Measurements from ENCODE around the gene SMIM17. TPM values are rescaled to one million over a fixed set of nuclear protein-coding genes. Genes with fewer than 3 reads are reported as not detected.

SMIM17 gene
- total RNA-seq, 1 experiment from 2014 or later = 0.28 TPM

DNA sequence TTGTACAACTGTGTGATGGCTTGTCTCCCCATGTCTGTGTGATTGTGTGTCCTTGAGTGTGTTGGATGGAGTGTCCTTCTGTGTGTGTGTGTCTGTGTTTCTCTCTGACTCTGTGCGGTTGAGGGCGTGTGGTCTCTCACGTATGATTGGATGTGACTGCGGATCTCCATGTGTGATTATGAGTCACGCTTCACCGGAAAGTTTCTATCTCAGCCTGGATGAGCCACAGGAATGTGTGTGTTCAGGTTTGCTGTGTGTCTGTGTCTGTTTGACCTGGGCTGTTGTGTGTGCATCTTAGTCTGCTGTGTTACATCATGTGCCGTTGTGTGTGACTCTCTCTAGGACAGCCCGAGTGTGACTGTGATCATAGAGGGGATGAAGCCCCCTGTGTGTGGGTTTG is 44.1 kb downstream of the SMIM17 start:
- Histone ChIP-seq H3K4me1 (ENCODE audit: insufficient read depth, low read length) (no peaks in the 10 kb centered on the region), H3K27me3 (ENCODE audit: insufficient read depth, low read length) (no peaks in the 10 kb centered on the region), H4K20me1 (ENCODE audit: control insufficient read depth, insufficient read depth, insufficient read length) (no peaks in the 10 kb centered on the region), H3K27ac (ENCODE audit: insufficient read length, low read depth, low read length) (no peak overlapping the region), H3K23ac (ENCODE audit: insufficient read length, low read depth, low read length) (no peak overlapping the region), H3K56ac (ENCODE audit: insufficient read length, low read depth, low read length) (no peak overlapping the region), H3K9me3 (ENCODE audit: control insufficient read depth, low read depth, low read length) (peaks cover 53% of the 10 kb centered on the region), H2BK5ac (ENCODE audit: insufficient read length, low read length) (no peak overlapping the region), H3T11ph (ENCODE audit: low read length) (no peak overlapping the region), H2BK20ac (ENCODE audit: low read depth, low read length, poor library complexity, severe bottlenecking) (no peak overlapping the region), H4K91ac (ENCODE audit: insufficient read length, low read depth, low read length) (no peak overlapping the region), H2BK12ac (ENCODE audit: insufficient read length, low read depth, low read length) (no peak overlapping the region), H3K18ac (ENCODE audit: insufficient read length, low read depth, low read length) (no peak overlapping the region), H3K23me2 (ENCODE audit: insufficient read length, low read depth, low read length, poor library complexity, severe bottlenecking) (no peaks in the 10 kb centered on the region), H3K4ac (ENCODE audit: low read depth, low read length) (no peak overlapping the region), H3K79me1 (ENCODE audit: insufficient read depth, low read depth, low read length, poor library complexity, severe bottlenecking) (no peaks in the 10 kb centered on the region), H2AK5ac (ENCODE audit: insufficient read length, low read length) (no peak overlapping the region), H4K5ac (ENCODE audit: insufficient read length, low read depth, low read length) (no peak overlapping the region), H3K14ac (ENCODE audit: insufficient read depth, low read length) (no peak overlapping the region), H3K9ac (ENCODE audit: extremely low read depth, insufficient read length, low read length) (no peak overlapping the region), H3K79me2 (ENCODE audit: insufficient read depth, low read length) (no peaks in the 10 kb centered on the region), H2AFZ (ENCODE audit: low read length) (no peak overlapping the region), H2BK15ac (ENCODE audit: low read depth, low read length) (no peak overlapping the region), H3K4me2 (ENCODE audit: insufficient read depth, insufficient read length, low read length) (no peak overlapping the region), H4K8ac (replicated peaks; ENCODE audit: insufficient read length, low read depth, low read length) (no peak overlapping the region), H2BK120ac (ENCODE audit: low read depth, low read length, poor library complexity, severe bottlenecking) (no peak overlapping the region)
- H3K27me3 Mint-ChIP-seq (ENCODE audit: low read depth) = peaks cover 5% of the 10 kb centered on the region; the same call in 1 of the 2 replicates
- no peak overlapping the region for H3K4me3 Mint-ChIP-seq
- TF ChIP-seq, protein P1, sequence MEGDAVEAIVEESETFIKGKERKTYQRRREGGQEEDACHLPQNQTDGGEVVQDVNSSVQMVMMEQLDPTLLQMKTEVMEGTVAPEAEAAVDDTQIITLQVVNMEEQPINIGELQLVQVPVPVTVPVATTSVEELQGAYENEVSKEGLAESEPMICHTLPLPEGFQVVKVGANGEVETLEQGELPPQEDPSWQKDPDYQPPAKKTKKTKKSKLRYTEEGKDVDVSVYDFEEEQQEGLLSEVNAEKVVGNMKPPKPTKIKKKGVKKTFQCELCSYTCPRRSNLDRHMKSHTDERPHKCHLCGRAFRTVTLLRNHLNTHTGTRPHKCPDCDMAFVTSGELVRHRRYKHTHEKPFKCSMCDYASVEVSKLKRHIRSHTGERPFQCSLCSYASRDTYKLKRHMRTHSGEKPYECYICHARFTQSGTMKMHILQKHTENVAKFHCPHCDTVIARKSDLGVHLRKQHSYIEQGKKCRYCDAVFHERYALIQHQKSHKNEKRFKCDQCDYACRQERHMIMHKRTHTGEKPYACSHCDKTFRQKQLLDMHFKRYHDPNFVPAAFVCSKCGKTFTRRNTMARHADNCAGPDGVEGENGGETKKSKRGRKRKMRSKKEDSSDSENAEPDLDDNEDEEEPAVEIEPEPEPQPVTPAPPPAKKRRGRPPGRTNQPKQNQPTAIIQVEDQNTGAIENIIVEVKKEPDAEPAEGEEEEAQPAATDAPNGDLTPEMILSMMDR (conservative IDR thresholded peaks at IDR 0.05) = no peak
- no CpG with 5 or more reads among the region's 8 CpGs for WGBS (ENCODE audit: extremely low coverage, insufficient read length, low lambda C conversion rate)
- no peaks in the 10 kb centered on the region for H3K4me1 Mint-ChIP-seq
- DNase-seq = no peak
- no peak overlapping the region for H3K27ac Mint-ChIP-seq
- peaks cover 3 to 29% (median 14%) of the 10 kb centered on the region in 3 experiments; a peak in 6 of 7 replicates for H3K36me3 Mint-ChIP-seq (ENCODE audit: insufficient read depth in 1 of 3, low read depth in 3 of 3)
- peaks cover 79 to 82% of the 10 kb centered on the region in 2 experiments for H3K9me3 Mint-ChIP-seq
